ENCODE data around the gene SEL1L2.

DNA sequence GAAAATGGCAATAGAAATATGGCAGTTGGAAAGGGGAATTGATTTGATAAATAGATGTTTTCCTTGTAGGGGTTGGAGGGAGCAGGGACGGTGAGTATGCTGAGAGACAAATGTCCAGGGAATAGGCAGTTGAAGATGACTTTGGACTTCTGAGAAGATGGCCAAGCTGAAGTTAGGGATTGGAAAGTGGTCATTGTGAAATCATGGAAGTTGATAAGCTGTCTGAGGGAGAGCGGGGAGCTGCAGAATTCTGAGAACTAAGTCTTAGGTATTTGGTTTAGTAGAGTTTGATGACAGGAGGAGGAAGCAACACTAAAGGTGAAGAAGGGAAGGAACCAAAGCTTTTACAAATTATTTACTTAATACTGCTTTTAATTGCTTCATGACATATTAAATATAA, 190.4 kb downstream of the SEL1L2 start:
- TF ChIP-seq POLR2A (IDR thresholded peaks at IDR 0.05), result no peak
- no peak for TF ChIP-seq CTCF (IDR thresholded peaks at IDR 0.05)

All from right lobe of liver (tissue), 4 donors.